GM21825 (cell line): ENCODE results near the gene NRSN2.
"Not testable (repeated sequence)": the region's sequence is repeated elsewhere in the genome, so short reads cannot be mapped to it uniquely, and the experiment has no call there.

Experiments
- ATAC-seq: cut with Tn5 transposase; IDR thresholded peaks from one replicate; pipeline ENCODE4 v1.9.1; 2021; ENCODE audit warnings: mild to moderate bottlenecking, moderate library complexity; ENCODE audit not compliant: unreplicated experiment

Gene NRSN2

GRCh38 chr20:325045-325888 is 21.6 kb upstream of the NRSN2 start, which contains the start of gene SOX12:
TSS of gene SOX12 (plus strand) at chr20:325552. CDS start at chr20:325925, 373 bp downstream.
- ATAC-seq: peak; percentile 68

GRCh38 chr20:325889-326644 is 20.8 kb upstream of the NRSN2 start:
- no peak for ATAC-seq

- no peak for ATAC-seq
Observed at GRCh38 chr20:326645-327185, 20.2 kb upstream of the NRSN2 start.

GRCh38 chr20:327186-328026 is 19.5 kb upstream of the NRSN2 start:
- peak; percentile 18 for ATAC-seq

GRCh38 chr20:328027-328974 is 18.6 kb upstream of the NRSN2 start:
- ATAC-seq: no peak

GRCh38 chr20:328975-329695 is 17.8 kb upstream of the NRSN2 start:
- ATAC-seq: no peak

GRCh38 chr20:329851-330232 is 17.1 kb upstream of the NRSN2 start:
- no peak for ATAC-seq

- no peak for ATAC-seq
Observed at GRCh38 chr20:330233-331149, 16.4 kb upstream of the NRSN2 start.

GRCh38 chr20:334578-334977 is 12.3 kb upstream of the NRSN2 start:
- ATAC-seq: no peak

- not testable (repeated sequence) for ATAC-seq
Observed at GRCh38 chr20:336040-336439, 10.9 kb upstream of the NRSN2 start.

GRCh38 chr20:341682-342081 is 5.2 kb upstream of the NRSN2 start:
- ATAC-seq: no peak

- ATAC-seq: no peak
Observed at GRCh38 chr20:343107-343506, 3.8 kb upstream of the NRSN2 start.

GRCh38 chr20:346033-346639 is 775 bp upstream of the NRSN2 start:
- ATAC-seq: no peak

GRCh38 chr20:347317-347639 is 367 bp downstream of the NRSN2 start:
- ATAC-seq: no peak

- peak; percentile 74 for ATAC-seq
Observed at GRCh38 chr20:347640-348484, 951 bp downstream of the NRSN2 start.

- ATAC-seq: no peak
Observed at GRCh38 chr20:348972-349841, 2.3 kb downstream of the NRSN2 start.
